Right cardiac atrium (tissue), 5 donors: ENCODE measurements around the gene ADH7. TPM values are rescaled to one million over a fixed set of nuclear protein-coding genes. Genes with fewer than 3 reads are reported as not detected.

Source experiments
- ATAC-seq, 2 donors: fragments of 200-7000 bp; cut with Tn5 transposase; one replicate each; pipeline versions ENCODE4 v1.8.0 to v1.9.1; 2020; ENCODE audit warnings: moderate library complexity in 2 of 2, mild to moderate bottlenecking in 1 of 2
- DNase-seq, 3 donors: peaks; one replicate each; pipeline ENCODE4 v3.0.0-alpha.2; 2020
- H3K27ac ChIP-seq: one replicate; pipeline ENCODE4 v1.5.1; 2013; ENCODE audit warnings: mild to moderate bottlenecking, low read length, control low read depth, moderate library complexity
- H3K27me3 ChIP-seq: one replicate; pipeline ENCODE4 v1.6.1; 2013; ENCODE audit not compliant: control insufficient read depth, insufficient read depth
- H3K4me1 ChIP-seq: one replicate; pipeline ENCODE4 v1.6.1; 2013; ENCODE audit warnings: low read length; ENCODE audit not compliant: control insufficient read depth, insufficient read depth
- H3K4me3 ChIP-seq: one replicate; pipeline ENCODE4 v1.5.1; 2013; ENCODE audit warnings: low read length, control low read depth
- H3K9me3 ChIP-seq: one replicate; pipeline ENCODE4 v1.6.1; 2013; ENCODE audit warnings: low read length; ENCODE audit not compliant: control insufficient read depth
- WGBS: extraction: QIAGEN DNeasy Blood & Tissue Kit; methylation state at CpG from one replicate; pipeline ENCODE4 v1.1.7; 2013; 5-methylcytosine and 5-hydroxymethylcytosine counted together
- intact Hi-C, 4 donors: fragments of 100-400 bp; cut with DNase I; formaldehyde crosslinking; loops; one replicate each; pipeline versions ENCODE4 v1.11.0 to v1.14.0; 2022 to 2023
- long read RNA-seq, 4 donors: library from polyadenylated mRNA; unstranded; transcript quantifications; one replicate each; pipeline ENCODE4 v2.0.0, GENCODE V29; 2020 to 2021
- polyA plus RNA-seq: library from polyadenylated mRNA; stranded (reverse); fragments of 200-250 nt; gene quantifications from one replicate; pipeline ENCODE4 v1.2.3, GENCODE V29; 2013
- total RNA-seq, 4 donors: library from RNA; stranded (reverse); fragmentation: NEBNext Ultra II Directional; extraction: Animal tissue kit (Norgen Biotek cat#: 25700); gene quantifications; one replicate each; pipeline ENCODE4 v1.2.1, GENCODE V29; 2021
- donor health status: healthy with polysubstance abuse.
- donor health status: DM: no; HTN: yes; CAD: no.
- donor health status: DM: no; HTN: no; CAD: no.
- donor health status: DM: no; HTN: yes; CAD: no; lungs with severe emphysema.
- donor health status: DM: yes; HTN: yes; CAD: no.

Gene ADH7
- total RNA-seq (not detected), polyA plus RNA-seq (0.02 TPM)
- long read RNA-seq, donor 1 = 0 reads
- long read RNA-seq, donor 2 = 0 reads
- long read RNA-seq, donor 3 = 0 reads
- long read RNA-seq, donor 4 = 0 reads

GRCh38 chr4:99435154-99435553 is at the start of gene ADH7:
ADH7 (minus strand) TSS chr4:99435342; CDS start chr4:99435233, 109 bp downstream.
- ATAC-seq = no peak
- Histone ChIP-seq H3K9me3 (no peaks in the 10 kb centered on the region), H3K27ac (no peak within 1 kb of the TSS), H3K4me3 (no peak within 1 kb of the TSS), H3K27me3 (no peaks in the 10 kb centered on the region), H3K4me1 (peaks cover 2% of the 10 kb centered on the region)
- intact Hi-C loops = no loop called here
- WGBS = 93% methylated on average over 1 of the region's 1 CpG
- no peak for DNase-seq

GRCh38 chr4:99483636-99484035 is 48.5 kb upstream of the ADH7 start:
- Histone ChIP-seq H3K4me1 (no peaks in the 10 kb centered on the region), H3K27me3 (no peaks in the 10 kb centered on the region), H3K27ac (no peak overlapping the region), H3K4me3 (no peak overlapping the region), H3K9me3 (no peaks in the 10 kb centered on the region)
- ATAC-seq = no peak
- WGBS = 81% methylated on average over 1 of the region's 1 CpG
- intact Hi-C loops = no loop called here
- DNase-seq = no peak

GRCh38 chr4:99473131-99473530 is 38.0 kb upstream of the ADH7 start:
- H3K4me3 ChIP-seq = no peak overlapping the region
- H3K9me3 ChIP-seq = no peaks in the 10 kb centered on the region
- H3K4me1 ChIP-seq = no peaks in the 10 kb centered on the region
- DNase-seq (no peak), ATAC-seq (no peak)
- no peaks in the 10 kb centered on the region for H3K27me3 ChIP-seq
- no peak overlapping the region for H3K27ac ChIP-seq
- intact Hi-C loops = no loop called here
- 79% methylated on average over 1 of the region's 1 CpG for WGBS

DNA sequence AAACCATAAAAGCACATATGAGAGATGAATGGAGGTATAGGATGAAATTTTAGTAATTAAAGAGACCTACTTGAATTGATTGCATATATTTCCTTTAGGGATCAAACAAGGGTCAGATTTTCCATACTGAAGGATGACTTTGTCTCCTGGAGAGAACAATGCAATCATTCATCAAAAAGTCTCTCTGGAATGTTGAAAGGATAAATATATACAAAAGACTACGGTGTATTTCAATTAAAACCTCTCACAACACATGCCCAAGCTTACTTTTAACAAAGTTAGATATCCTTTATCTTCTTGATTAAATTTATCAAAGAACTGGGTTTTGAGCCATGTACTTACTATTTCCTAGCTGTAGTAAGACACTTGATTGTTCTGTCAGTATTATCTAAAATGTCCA is 36.8 kb upstream of the ADH7 start:
- intact Hi-C loops = no loop called here
- no peaks in the 10 kb centered on the region for H3K27me3 ChIP-seq
- no peak overlapping the region for H3K27ac ChIP-seq
- 15% methylated on average over 1 of the region's 1 CpG for WGBS
- H3K9me3 ChIP-seq = no peaks in the 10 kb centered on the region
- H3K4me1 ChIP-seq = no peaks in the 10 kb centered on the region
- no peak for ATAC-seq
- no peak for DNase-seq
- H3K4me3 ChIP-seq = no peak overlapping the region

DNA sequence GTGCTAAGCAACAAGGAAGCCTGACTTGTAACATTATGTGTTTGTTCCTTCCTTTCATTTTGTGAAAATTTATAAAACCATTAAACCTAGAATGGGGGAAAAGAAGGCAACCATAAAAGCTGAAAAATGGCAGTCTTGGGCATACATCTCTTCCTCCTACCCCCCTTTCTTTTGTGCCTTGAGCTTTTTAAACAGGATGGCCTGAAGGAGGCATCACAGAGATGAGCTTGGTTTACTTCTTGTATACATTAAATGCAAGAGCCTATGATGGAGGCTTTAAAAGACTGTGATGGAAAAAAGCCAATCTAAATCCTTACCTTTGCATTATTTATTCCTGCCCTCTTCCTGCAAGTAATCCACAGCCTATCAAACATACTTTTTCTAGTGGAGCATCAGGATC is 36.2 kb upstream of the ADH7 start:
- no peak for DNase-seq
- no peak overlapping the region for H3K4me3 ChIP-seq
- no peaks in the 10 kb centered on the region for H3K4me1 ChIP-seq
- H3K27me3 ChIP-seq = no peaks in the 10 kb centered on the region
- ATAC-seq = no peak
- no peaks in the 10 kb centered on the region for H3K9me3 ChIP-seq
- no peak overlapping the region for H3K27ac ChIP-seq
- intact Hi-C loops = no loop called here

GRCh38 chr4:99468889-99469288 is 33.7 kb upstream of the ADH7 start:
- H3K9me3 ChIP-seq = no peaks in the 10 kb centered on the region
- ATAC-seq = no peak
- H3K4me3 ChIP-seq = no peak overlapping the region
- DNase-seq = no peak
- 54% methylated on average over 1 of the region's 1 CpG for WGBS
- intact Hi-C loops = no loop called here
- no peaks in the 10 kb centered on the region for H3K4me1 ChIP-seq
- no peaks in the 10 kb centered on the region for H3K27me3 ChIP-seq
- H3K27ac ChIP-seq = no peak overlapping the region

DNA sequence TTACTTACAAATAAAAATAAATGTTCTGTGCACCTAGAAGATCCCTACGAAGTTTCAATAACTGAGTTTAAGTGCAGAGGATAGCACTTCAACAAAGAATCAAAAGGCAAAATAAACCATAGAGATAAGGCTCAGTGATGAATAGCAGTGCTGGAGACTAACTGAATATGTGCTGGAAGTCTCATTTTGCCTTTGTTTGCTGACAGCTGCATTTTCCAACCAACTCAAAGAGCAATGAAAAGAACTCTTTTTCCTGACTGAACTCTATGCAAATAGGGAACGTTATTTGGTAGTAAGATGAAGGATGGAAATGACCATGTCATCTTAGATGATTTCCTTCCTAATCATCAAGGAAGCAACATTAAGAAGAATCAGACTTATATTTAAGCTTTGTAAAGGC is 32.7 kb upstream of the ADH7 start:
- DNase-seq (no peak), ATAC-seq (no peak)
- H3K9me3 ChIP-seq = no peaks in the 10 kb centered on the region
- intact Hi-C loops = no loop called here
- no peaks in the 10 kb centered on the region for H3K27me3 ChIP-seq
- no peak overlapping the region for H3K27ac ChIP-seq
- no peak overlapping the region for H3K4me3 ChIP-seq
- no peaks in the 10 kb centered on the region for H3K4me1 ChIP-seq
- WGBS = 45% methylated on average over 2 of the region's 2 CpGs

- ATAC-seq (no peak), DNase-seq (no peak)
- Histone ChIP-seq H3K9me3 (no peaks in the 10 kb centered on the region), H3K27me3 (no peaks in the 10 kb centered on the region), H3K4me1 (no peaks in the 10 kb centered on the region), H3K4me3 (no peak overlapping the region), H3K27ac (no peak overlapping the region)
- intact Hi-C loops = loop anchor here in 1 of 4 donors (5.0 kb wide), 1 partner anchor 346 kb away; no protein-coding TSS in a partner anchor
- 62% methylated on average over 2 of the region's 2 CpGs for WGBS
Observed at GRCh38 chr4:99463566-99463965, 28.4 kb upstream of the ADH7 start.

- H3K27ac ChIP-seq = no peak overlapping the region
- DNase-seq = peak; percentile 27 to 52 (median 30)
- WGBS = 28% methylated on average over 4 of the region's 4 CpGs
- H3K4me3 ChIP-seq = no peak overlapping the region
- intact Hi-C loops = loop anchor here in 1 of 4 donors (5.0 kb wide), 1 partner anchor 346 kb away; no protein-coding TSS in a partner anchor
- H3K9me3 ChIP-seq = no peaks in the 10 kb centered on the region
- ATAC-seq = peak; percentile 74 to 83
- no peaks in the 10 kb centered on the region for H3K27me3 ChIP-seq
- no peaks in the 10 kb centered on the region for H3K4me1 ChIP-seq
Observed at GRCh38 chr4:99462875-99463464, 27.8 kb upstream of the ADH7 start.

DNA sequence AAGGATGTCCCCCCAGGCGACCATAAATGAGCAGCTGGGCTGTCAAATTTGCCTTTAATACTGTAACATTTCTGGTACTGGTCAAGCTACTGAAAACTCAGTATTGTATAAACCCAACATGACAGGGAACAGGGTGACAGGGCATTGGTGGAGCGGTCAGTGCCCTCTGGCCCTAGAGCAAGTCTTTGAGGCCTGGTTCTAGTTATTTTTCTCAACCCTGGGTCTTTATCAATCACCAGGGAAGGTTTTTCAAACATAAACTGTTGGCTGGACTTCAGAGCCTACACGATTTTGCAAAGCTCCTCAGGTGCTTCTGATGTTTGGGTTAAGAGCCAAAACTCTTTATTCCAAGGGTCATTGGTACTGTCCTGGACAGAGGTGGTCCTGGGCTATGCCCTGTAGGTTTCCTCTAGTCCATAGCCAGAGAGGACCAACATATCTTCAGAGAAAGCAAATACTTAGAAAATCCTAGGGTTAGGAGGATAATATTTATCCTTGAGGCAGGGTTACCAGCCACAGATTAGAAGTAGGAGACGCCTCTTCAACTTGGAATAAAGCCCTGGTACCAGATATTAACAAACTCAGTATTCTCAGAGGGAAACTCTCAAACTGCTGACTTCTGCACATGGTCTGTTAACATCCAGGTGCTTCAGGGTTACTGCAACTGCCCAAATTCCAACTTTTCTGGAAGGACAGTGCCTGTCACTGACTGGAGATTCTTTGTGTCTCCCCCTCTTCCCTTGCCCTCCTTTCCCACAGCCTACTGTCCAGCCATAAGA is 26.7 kb upstream of the ADH7 start:
- DNase-seq (no peak), ATAC-seq (no peak)
- Histone ChIP-seq H3K4me1 (no peaks in the 10 kb centered on the region), H3K9me3 (no peaks in the 10 kb centered on the region), H3K27me3 (no peaks in the 10 kb centered on the region), H3K4me3 (no peak overlapping the region), H3K27ac (no peak overlapping the region)
- WGBS = 50% methylated on average over 4 of the region's 4 CpGs
- intact Hi-C loops = loop anchor here in 1 of 4 donors (5.0 kb wide), 1 partner anchor 345 kb away; no protein-coding TSS in a partner anchor

DNA sequence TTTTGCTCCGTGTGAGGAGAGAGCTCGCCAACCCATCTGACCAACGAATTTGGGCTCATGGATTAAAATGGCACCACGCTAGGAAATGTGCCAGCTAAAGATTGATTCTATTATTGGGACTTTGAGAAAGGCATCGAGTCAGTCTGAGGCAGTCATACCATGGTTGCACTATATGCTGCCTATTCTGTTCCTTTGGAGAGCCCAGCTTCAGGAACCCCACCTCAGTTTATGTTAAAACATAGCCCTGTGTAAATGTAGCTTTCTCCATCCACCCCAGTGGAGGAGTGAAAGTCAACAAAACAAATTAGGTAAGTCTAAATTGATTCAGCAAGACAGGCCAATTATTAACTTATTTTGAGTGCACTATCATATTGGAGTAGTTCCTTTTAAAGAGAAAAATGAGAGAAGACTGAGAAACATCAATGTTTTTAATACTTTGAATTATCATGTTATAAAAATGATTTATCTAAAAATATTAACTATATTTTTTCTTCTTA is 24.5 kb upstream of the ADH7 start:
- intact Hi-C loops = loop anchor here in 1 of 4 donors (5.0 kb wide), 1 partner anchor 342 kb away; no protein-coding TSS in a partner anchor
- WGBS = 85% methylated on average over 5 of the region's 5 CpGs
- ATAC-seq = no peak

More for the DNA sequence above, 24.5 kb upstream of the ADH7 start:
- no peaks in the 10 kb centered on the region for H3K9me3 ChIP-seq
- DNase-seq = no peak
- no peak overlapping the region for H3K27ac ChIP-seq
- H3K4me3 ChIP-seq = no peak overlapping the region
- no peaks in the 10 kb centered on the region for H3K27me3 ChIP-seq
- H3K4me1 ChIP-seq = no peaks in the 10 kb centered on the region
